Measurements from ENCODE around the gene KRT75.

Gene KRT75

DNA sequence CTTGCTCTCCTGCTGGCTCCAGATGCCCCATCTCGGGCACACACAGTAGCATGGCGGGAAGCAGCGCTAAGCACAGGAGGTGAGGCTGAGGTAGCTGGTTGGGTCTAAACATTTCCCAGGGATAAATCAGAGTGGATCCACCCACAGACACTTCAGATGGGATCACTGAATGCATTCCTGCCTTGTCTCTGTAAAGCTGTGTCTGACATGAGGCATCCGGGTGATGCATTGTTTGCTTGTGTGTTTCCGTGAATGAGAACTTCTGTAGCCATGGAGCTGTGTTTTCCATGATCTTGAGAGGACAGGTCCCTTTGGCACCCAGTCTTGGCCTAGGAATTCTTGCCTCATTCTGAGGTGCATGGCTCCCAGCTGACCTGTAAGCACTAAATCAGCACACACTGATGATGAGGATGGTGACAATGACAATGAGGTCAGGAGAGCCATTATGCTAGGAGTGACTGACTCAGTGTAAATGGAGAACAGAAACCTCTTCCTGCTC, 6.7 kb upstream of the KRT75 start:
- no peak for DNase-seq (ENCODE audit: low read depth)
- TF ChIP-seq, protein P1, sequence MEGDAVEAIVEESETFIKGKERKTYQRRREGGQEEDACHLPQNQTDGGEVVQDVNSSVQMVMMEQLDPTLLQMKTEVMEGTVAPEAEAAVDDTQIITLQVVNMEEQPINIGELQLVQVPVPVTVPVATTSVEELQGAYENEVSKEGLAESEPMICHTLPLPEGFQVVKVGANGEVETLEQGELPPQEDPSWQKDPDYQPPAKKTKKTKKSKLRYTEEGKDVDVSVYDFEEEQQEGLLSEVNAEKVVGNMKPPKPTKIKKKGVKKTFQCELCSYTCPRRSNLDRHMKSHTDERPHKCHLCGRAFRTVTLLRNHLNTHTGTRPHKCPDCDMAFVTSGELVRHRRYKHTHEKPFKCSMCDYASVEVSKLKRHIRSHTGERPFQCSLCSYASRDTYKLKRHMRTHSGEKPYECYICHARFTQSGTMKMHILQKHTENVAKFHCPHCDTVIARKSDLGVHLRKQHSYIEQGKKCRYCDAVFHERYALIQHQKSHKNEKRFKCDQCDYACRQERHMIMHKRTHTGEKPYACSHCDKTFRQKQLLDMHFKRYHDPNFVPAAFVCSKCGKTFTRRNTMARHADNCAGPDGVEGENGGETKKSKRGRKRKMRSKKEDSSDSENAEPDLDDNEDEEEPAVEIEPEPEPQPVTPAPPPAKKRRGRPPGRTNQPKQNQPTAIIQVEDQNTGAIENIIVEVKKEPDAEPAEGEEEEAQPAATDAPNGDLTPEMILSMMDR (conservative IDR thresholded peaks at IDR 0.05; ENCODE audit: low read depth, low read length) = no peak
- H3K4me3 ChIP-seq (ENCODE audit: low read length) = no peak overlapping the region

DNA sequence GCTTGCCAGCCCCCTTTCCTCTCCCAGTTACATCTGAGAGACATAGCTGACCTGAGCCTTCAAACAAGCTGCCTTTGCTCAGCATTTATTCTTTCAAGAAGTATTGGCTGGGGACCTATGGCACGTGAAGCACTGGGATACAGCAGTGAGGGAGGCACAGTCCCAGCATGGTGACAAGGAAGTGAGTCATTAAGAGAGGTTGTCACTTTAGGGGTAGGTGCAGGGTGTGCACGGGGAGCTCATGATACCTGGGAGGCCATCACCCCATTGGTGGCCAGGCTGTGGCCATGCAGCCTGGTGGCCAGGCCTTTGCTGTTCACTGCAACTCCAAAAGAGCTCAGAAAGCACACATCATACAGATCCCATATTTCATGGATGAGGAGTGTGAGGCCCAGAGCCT, 5.7 kb upstream of the KRT75 start:
- H3K4me3 ChIP-seq (ENCODE audit: low read length) = no peak overlapping the region
- DNase-seq (ENCODE audit: low read depth) = no peak
- TF ChIP-seq, protein P1 (conservative IDR thresholded peaks at IDR 0.05; ENCODE audit: low read depth, low read length) = no peak

DNA sequence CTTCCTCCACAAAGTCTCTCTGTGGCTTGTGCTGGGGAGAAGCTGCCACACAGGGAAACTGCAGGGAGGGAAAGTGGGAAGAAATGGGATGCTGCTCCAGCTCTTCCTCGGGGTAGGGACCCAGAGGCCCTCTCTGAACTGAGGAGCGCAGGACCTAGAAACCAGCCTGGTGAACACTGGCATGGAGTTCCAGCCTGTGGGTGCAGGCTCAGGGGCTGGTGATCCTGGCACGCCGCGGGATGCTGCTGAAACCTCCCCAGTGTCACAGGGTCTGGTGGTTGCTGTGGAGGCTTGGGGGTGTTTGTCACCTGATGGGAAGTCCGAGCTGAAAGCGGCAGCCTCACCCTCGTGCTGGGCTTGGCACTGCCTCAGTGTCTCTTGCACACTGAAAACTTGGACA, 5.2 kb upstream of the KRT75 start:
- TF ChIP-seq, protein P1 (conservative IDR thresholded peaks at IDR 0.05; ENCODE audit: low read depth, low read length) = no peak
- DNase-seq (ENCODE audit: low read depth) = no peak
- no peak overlapping the region for H3K4me3 ChIP-seq (ENCODE audit: low read length)

DNA sequence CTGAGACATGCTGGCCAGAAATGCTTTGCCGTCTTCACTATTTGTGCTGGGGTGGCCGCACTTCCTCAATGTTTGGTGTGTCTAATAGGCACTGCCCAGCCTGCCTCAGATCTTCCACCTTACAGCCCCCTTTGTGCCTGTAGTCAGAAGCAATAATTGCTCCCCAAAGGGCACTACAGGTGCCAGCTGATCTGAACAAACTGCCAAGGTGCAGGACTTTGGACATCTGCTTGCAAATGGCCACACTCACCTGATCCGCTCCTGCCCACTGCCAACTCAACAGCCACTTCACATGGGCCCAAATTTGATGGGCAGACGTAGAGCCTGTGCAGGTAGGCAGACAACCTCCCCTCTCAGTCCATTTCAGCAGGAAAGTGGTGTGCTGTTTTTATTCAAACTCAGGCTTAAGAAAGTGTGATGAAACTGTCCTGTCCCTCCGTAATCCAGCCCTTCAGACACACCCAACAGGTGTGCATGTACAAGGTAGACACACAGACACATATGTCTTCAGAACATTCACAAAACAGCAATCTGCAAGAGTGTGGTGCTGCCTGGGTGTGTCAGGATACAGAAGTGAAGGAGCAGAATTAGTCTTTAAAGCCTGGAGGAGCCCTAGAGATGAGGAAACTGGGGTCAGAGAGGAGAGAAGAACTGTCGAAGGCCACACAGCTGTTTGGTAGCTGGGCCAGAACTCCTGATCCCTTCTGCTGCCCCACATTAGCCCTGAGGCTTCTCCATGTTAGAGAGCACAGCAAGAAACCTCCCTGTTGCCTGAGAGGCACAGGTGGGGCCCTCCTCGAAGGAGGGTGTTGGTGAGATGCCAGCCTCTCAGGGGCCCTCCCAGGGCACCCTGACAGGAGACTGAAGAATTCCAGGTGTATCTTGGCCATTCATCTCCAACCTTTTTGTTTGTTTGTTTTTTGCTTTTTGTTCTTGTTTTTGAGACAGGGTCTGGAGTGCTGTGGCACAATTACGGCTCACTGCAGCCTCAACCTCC, 4.4 kb upstream of the KRT75 start:
- TF ChIP-seq, protein P1 (conservative IDR thresholded peaks at IDR 0.05; ENCODE audit: low read depth, low read length) = no peak
- no peak overlapping the region for H3K4me3 ChIP-seq (ENCODE audit: low read length)
- DNase-seq (ENCODE audit: low read depth) = no peak

DNA sequence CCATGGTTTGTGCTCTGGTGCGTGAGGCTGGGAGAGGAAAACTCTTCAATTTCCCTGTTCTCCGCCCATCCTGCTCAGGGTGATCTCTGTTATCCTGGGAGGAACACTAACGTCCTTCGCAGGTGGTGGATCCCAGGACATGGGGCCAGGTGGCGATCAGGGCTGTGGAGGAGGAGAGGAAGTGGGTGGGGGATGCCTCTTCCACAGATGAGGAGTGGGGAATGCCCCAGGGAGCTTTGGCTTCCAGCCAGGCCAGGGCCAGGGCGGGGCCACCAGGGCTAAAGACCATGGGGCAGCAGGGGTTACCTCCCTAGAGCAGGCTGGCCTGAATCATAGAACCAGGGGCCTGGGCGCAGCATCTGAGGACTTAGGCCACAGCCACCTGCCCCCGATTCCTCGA, 3.3 kb upstream of the KRT75 start:
- no peak for DNase-seq (ENCODE audit: low read depth)
- H3K4me3 ChIP-seq (ENCODE audit: low read length) = no peak overlapping the region
- TF ChIP-seq, protein P1 (conservative IDR thresholded peaks at IDR 0.05; ENCODE audit: low read depth, low read length) = no peak

DNA sequence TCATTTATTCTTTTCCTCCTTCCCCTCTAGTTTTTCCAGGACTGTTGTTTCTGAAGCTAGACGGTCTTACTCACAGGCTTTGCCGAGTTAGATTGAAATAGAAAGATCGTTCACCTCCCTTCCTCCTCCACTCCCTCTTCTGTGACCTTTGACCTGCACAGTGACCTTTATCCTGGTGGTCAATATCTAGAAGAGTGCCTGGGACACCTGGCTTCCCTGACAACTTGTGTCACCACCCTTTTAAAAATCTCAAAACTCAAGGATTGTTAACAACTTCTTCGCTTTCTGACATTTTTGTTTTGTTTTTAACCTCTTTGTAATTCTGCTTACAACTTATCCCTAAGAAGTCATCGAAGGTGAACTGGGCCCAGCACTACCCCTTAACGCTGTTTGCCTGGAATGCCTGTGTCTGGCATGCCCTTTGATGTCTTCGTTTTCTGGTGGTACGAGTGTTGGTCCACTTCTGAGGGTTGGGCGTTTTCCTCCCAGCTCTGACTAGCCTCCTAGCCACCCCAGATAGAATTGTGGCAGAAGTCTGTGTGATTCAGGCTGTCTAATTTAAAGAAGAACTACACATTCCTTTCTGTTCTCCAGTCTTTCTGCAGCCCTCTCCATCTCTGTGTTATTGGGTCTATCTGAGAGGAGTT, 2.8 kb upstream of the KRT75 start:
- H3K4me3 ChIP-seq (ENCODE audit: low read length) = no peak overlapping the region
- DNase-seq (ENCODE audit: low read depth) = no peak
- TF ChIP-seq, protein P1 (conservative IDR thresholded peaks at IDR 0.05; ENCODE audit: low read depth, low read length) = no peak

Measured in retinal pigment epithelial cell (primary cell).